22Rv1 (cell line): ENCODE measurements around the gene GAK.

ENCODE experiments used
- H3K27ac ChIP-seq: fragments of 450-650 bp; 2 replicates; pipeline ENCODE4 v1.5.1; 2017
- CTCF ChIP-seq: fragments of 450-650 bp; IDR thresholded peaks from 2 replicates; pipeline ENCODE4 v1.5.1; 2017; ENCODE audit warnings: mild to moderate bottlenecking
- ZFX ChIP-seq: fragments of 450-650 bp; IDR thresholded peaks from 2 replicates; pipeline ENCODE4 v1.6.1; 2017; ENCODE audit warnings: antibody characterized with exemption, borderline replicate concordance

The GAK gene

GRCh38 chr4:801436-802124, 130.5 kb downstream of the GAK start:
- H3K27ac ChIP-seq = no peak overlapping the region
- TF ChIP-seq CTCF (no peak), ZFX (no peak)
